ENCODE results near the gene ATAD1.

- no peak for TF ChIP-seq CTCF (conservative IDR thresholded peaks at IDR 0.05; ENCODE audit: low read length)
- TF ChIP-seq EZH2phosphoT487 (IDR thresholded peaks at IDR 0.05; ENCODE audit: borderline replicate concordance): no peak
These were observed 67.2 kb downstream of the ATAD1 start for GRCh38 chr10:87750817-87751216.
